GF-D8 (cell line): ENCODE results near the gene PEBP1.

ENCODE experiments used
- DNase-seq: peaks from one replicate; lab custom pipeline; 2025; lab: John Stamatoyannopoulos, UW

Gene PEBP1

DNA sequence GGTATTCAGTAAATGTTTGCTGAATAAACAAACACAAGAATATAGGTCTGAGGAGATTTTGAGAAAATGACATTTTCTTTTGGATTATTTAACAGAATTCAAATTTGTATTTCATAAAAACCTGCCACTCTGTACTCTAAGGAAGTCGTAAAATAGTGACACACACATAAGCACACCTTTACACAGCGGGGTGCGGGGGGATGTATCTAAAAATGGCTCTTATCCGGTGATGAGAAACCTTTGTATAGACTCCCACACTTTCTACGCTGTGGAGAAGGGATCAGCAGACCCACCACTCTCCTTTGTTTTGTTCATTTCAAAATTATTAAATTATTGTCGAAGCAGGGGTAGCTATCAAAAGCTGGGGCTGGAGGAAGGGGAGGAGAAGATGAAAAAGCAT is 58.0 kb downstream of the PEBP1 start:
- no peak for DNase-seq
